D341Med (cell line): ENCODE measurements around the gene SOHLH1.

Experiments
- DNase-seq: peaks from one replicate; pipeline ENCODE4 v3.0.0; 2012; ENCODE audit warnings: low spot score

Gene SOHLH1

DNA sequence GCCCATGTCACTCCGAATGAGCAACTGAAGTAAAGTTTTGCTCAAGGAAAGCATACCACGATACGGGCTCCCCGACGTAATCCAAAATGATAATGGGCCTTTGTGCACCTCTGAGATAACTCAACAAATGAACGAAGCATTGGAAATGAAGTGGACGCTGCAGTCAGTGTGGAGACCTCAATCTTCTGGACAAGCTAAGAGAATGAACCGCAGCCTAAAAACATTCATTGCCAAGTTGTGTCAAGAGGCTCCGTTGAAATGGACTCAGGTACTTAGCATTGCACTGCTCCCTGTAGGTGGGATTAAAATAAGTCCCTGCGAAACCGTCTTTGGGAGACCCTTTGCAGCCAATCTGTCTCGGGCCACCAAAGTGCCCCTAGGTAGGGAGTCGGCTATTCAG is 40.0 kb downstream of the SOHLH1 start:
- no peak for DNase-seq

DNA sequence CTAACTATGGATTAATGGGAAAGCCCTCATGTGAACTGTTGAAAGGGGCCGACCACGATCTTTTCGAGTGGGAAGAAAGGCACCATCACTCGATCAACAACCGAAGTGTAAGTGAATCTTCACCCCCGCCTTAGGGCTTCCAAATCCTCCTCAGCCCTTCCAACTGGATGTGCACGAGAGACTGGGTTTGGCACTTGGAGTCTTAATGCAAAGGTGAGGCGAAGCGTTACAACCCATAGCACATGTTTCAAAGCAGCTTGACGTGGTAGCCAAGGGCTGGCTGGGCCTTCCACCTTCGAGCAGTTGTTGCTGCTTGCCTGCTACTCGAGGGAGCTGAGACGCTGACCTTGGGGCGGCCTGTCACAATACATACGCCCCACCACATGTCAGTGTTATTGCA is 41.9 kb downstream of the SOHLH1 start:
- DNase-seq, result no peak

DNA sequence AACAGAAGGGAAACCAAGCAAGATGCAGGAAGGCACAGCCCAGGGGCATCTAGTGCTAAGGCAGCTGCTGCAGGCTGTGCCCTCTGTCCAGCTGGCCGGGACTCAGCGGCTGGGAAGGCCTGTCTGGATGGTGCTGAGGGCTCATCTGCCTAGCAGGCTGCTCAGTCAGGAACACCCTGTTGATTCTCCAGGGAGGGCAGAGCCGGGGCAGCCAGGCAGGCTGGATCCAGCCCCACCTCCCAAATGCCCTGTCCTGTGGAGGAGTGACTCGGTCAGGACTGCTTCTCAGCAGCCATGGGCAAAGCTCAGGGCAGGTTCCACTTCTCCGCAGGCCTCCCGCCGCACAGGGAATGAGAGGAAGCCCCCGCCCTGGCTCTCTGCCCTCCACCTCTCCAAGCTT is 44.0 kb downstream of the SOHLH1 start:
- DNase-seq, result no peak

DNA sequence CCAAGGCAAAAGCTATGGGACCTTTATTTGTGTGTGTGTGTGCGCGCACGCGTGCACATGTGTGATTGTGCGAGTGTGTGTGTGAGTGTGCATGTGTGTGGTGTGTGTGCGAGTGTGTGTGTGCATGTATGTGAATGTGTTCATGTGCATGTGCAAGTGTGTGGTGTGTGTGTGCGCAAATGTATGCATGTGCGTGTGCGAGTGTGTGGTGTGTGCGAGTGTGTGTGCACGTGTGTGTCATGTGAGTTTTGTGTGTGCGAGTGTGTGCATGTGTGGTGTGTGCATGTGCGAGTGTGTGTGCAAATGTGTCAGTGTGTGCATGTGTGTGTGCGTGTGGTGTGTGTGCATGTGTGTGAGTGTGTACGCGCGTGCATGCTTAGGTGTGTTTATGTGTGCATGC is 48.9 kb downstream of the SOHLH1 start:
- no peak for DNase-seq

DNA sequence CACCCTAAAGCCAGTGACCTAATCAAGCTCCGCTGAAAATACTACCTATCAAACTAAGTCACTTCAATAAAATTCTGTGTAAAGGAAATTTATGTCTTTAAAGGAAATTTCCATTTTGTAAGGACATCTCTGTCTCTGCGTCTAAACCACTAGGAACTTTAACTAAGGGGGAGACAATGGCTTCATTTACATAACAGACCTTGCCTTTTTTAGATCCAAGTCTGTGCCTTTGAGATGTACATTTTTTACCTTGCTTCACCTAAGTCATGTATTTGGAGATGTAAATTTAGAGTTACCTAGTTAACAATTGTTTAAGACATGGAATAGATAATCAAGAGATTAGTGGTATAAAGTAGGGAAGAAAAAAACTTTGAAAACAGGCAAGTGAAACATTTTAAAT is 49.8 kb downstream of the SOHLH1 start:
- DNase-seq, result no peak

DNA sequence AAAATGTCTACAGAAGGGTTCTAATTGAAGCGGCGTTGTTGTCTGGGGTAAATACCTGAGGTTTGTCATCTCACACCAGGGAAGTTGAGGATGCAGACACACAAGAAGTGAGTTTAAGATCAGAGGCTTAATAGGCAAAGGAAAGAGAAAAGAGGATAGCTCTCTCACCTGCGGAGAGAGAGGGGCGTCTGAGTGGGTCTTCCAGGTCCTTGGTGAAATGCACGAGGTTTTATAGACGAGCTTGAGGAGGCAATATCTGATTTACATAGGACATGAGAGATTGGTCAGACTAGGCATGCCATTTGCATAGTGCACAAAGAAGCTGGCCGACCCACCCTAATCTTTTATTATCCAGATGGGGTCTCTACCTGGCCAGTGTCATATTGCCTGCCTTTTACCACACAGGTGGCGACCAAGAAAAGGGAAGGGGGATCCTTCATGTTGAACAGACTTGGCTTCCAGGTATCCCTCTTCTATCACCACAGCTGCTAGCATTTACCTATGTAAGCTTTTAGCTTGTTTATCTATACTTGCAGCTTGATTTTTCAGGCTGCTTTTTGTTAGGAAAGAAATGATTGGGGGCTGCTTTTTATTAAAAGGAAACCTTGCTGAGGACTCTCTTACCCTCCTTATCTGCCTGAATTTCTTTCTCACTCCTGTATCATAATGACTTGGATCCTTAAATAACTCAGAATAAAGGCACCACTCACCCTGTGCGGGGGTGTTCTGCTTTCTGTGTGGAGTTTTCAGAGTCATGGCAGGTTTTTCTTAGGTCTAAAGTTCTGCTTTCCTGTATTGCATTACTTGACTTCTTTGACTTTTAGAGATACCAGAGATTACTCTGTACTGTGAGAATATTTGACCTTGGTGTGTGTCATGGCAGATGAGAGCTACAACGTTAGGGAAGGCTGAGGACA is 50.5 kb downstream of the SOHLH1 start:
- no peak for DNase-seq

DNA sequence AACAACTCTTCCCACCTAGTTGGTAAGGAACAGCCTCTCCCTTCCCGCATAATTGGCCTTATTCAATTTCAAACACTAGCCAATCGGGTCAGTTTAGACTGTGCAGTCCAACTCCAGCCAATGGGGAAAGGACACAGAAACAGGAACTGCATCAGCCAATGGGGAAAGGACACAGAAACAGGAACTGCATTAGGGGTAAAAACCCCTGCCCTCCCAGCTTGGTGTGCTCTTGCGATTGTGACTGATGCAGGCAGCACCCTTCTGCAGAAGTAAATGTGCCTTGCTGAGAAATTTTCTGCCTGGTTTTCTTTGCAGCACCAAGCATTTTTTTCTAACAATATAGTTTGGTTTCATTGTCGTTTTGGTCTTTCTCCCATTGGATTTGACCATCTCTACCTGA is 51.4 kb downstream of the SOHLH1 start:
- DNase-seq, result no peak

DNA sequence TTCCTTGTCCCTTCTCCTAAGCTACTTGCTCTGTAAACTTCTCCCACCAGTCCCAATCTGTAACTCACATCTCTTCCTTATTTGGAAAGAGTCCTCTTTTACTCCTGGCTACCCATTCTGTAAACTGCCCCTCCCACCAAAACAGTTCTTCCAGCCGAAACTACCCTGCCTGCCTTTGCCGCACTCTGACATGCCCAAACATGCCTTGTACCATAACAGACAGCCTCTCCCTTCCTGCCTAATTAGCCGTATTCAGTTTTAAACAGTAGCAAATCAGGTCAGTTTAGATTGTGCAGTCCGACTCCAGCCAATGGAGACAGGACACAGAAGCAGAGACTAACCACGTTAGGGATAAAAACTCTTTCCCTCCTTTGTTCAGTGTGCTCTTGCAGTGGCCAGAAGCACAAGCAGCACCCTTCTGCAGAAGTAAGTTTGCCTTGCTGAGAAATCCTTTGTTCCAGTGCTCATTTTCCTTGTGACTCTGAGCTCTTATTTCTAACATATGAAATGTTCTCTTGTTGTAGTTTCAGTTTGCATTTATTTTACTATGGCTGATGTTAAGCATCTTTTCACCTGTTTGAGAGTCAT is 54.6 kb downstream of the SOHLH1 start:
- no peak for DNase-seq
